OCI-LY1 (cell line): ENCODE results near the gene MON2.

Experiments used
- H2AFZ ChIP-seq: fragments of 200-600 bp; sonication (generic), shearing (Covaris generic); 2 replicates; pipeline ENCODE4 v1.6.0; 2014; ENCODE audit warnings: antibody characterized with exemption, mild to moderate bottlenecking, low read length
- H3F3A ChIP-seq: fragments of 200-600 bp; sonication (generic), shearing (Covaris generic); 2 replicates; pipeline ENCODE4 v1.6.0; 2014; ENCODE audit warnings: mild to moderate bottlenecking, antibody characterized with exemption, low read length, moderate library complexity; ENCODE audit not compliant: insufficient read depth
- H3K27ac ChIP-seq: fragments of 200-600 bp; sonication (generic); 2 replicates; pipeline ENCODE4 v1.5.1; 2014; ENCODE audit warnings: low read length, mixed run types, mild to moderate bottlenecking, low read depth; ENCODE audit not compliant: poor library complexity, severe bottlenecking
- H3K27me3 ChIP-seq: fragments of 200-600 bp; sonication (generic); 2 replicates; pipeline ENCODE4 v1.6.0; 2014; ENCODE audit warnings: antibody characterized with exemption, mild to moderate bottlenecking, low read length, moderate library complexity; ENCODE audit not compliant: insufficient read depth
- H3K36me3 ChIP-seq: fragments of 200-600 bp; sonication (generic); 2 replicates; pipeline ENCODE4 v1.6.1; 2014; ENCODE audit warnings: mild to moderate bottlenecking, antibody characterized with exemption, low read length, moderate library complexity, mixed read lengths; ENCODE audit not compliant: insufficient read depth
- H3K4me1 ChIP-seq: fragments of 200-600 bp; sonication (generic); 2 replicates; pipeline ENCODE4 v1.5.1; 2014; ENCODE audit warnings: mild to moderate bottlenecking, low read length, moderate library complexity; ENCODE audit not compliant: insufficient read depth, severe bottlenecking
- H3K4me2 ChIP-seq: fragments of 200-600 bp; sonication (generic), shearing (Covaris generic); 2 replicates; pipeline ENCODE4 v1.6.1; 2014; ENCODE audit warnings: low read length
- H3K4me3 ChIP-seq: fragments of 200-600 bp; sonication (generic); 2 replicates; pipeline ENCODE4 v1.5.1; 2014; ENCODE audit warnings: low read length, low read depth, mild to moderate bottlenecking, mixed read lengths; ENCODE audit not compliant: poor library complexity, severe bottlenecking
- H3K79me2 ChIP-seq: fragments of 200-600 bp; shearing (Covaris generic); 2 replicates; pipeline ENCODE4 v1.6.1; 2016; ENCODE audit warnings: mixed run types, low read length, mixed read lengths; ENCODE audit not compliant: insufficient read depth
- H3K9ac ChIP-seq: fragments of 200-600 bp; sonication (generic), shearing (Covaris generic); 2 replicates; pipeline ENCODE4 v1.6.1; 2014; ENCODE audit warnings: mild to moderate bottlenecking, low read length, mixed read lengths
- H3K9me2 ChIP-seq: fragments of 200-600 bp; sonication (generic), shearing (Covaris generic); 2 replicates; pipeline ENCODE4 v1.6.1; 2014; ENCODE audit warnings: low read depth, mild to moderate bottlenecking, low read length, mixed read lengths
- H3K9me3 ChIP-seq: fragments of 200-600 bp; shearing (Covaris generic); 2 replicates; pipeline ENCODE4 v1.6.1; 2014; ENCODE audit warnings: low read length, mixed read lengths
- H4K20me1 ChIP-seq: fragments of 200-600 bp; sonication (generic), shearing (Covaris generic); 2 replicates; pipeline ENCODE4 v1.6.0; 2016; ENCODE audit warnings: mild to moderate bottlenecking, low read length; ENCODE audit not compliant: insufficient read depth
- CTCF ChIP-seq: fragments of 200-600 bp; sonication (generic), shearing (Covaris generic); IDR thresholded peaks from 2 replicates; pipeline ENCODE4 v1.5.1; 2017; ENCODE audit warnings: mild to moderate bottlenecking, antibody characterized with exemption, low read length, moderate library complexity, mixed read lengths
- EZH2 ChIP-seq: fragments of 200-600 bp; sonication (generic), shearing (Covaris generic); IDR thresholded peaks from 2 replicates; pipeline ENCODE4 v1.8.0; 2017; ENCODE audit warnings: borderline replicate concordance, mixed run types, mild to moderate bottlenecking, antibody characterized with exemption, low read length, moderate library complexity, mixed read lengths

The MON2 gene

DNA sequence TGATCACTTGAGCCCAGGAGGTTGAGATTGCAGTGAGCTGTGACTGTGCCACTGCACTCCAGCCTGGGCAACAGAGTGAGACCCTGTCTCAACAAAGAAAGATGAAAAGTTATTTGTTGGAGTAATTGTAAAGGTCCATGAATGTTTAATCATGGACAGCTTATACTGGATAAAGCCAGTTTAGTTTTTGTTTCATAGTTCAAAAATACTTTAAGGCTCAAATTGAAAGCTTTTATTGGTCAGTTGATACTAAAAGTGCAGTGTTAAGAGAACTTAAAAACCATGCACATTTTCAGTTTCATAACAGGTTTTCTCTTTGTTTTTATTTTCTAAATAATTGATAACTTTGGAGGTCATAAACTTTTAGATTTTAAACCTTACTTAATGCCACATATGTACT is 108.4 kb downstream of the MON2 start:
- H3F3A ChIP-seq = no peaks in the 10 kb centered on the region
- no peaks in the 10 kb centered on the region for H3K4me1 ChIP-seq
- TF ChIP-seq CTCF = no peak
- TF ChIP-seq EZH2 = no peak
- no peaks in the 10 kb centered on the region for H3K9me2 ChIP-seq
- no peak overlapping the region for H2AFZ ChIP-seq
- no peak overlapping the region for H3K9ac ChIP-seq
- no peak overlapping the region for H3K27ac ChIP-seq
- no peaks in the 10 kb centered on the region for H3K27me3 ChIP-seq
- no peak overlapping the region for H3K4me2 ChIP-seq
- peaks cover 22% of the 10 kb centered on the region for H3K36me3 ChIP-seq
- H3K4me3 ChIP-seq = no peak overlapping the region
- H3K79me2 ChIP-seq = no peaks in the 10 kb centered on the region
- no peaks in the 10 kb centered on the region for H4K20me1 ChIP-seq
- no peaks in the 10 kb centered on the region for H3K9me3 ChIP-seq

GRCh38 chr12:62576503-62576902 is 109.9 kb downstream of the MON2 start:
- no peaks in the 10 kb centered on the region for H4K20me1 ChIP-seq
- TF ChIP-seq EZH2 = no peak
- TF ChIP-seq CTCF = no peak

DNA sequence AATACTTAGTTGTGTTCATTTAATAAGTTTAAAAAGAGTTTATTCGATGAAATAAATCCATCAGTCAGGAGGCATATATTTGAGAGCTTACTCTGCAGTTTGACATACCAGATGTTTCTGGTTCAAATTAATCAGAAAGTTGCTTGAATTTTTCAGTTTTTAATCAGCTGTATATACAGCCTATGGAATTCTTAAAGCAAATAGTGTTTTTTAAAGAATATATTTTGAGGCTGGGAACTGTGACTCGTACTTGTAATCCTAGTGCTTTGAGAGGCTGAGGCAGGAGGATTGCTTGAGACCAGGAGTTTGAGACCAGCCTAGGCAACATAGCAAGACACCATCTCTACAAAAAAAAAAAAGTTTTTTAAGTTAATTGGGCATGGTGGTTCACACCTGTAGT is 112.1 kb downstream of the MON2 start:
- Histone ChIP-seq H3K27ac (no peak overlapping the region), H3K36me3 (peaks cover 8% of the 10 kb centered on the region; the same call in 1 of the 2 replicates), H3K9me3 (no peaks in the 10 kb centered on the region), H3K79me2 (no peaks in the 10 kb centered on the region), H3K27me3 (no peaks in the 10 kb centered on the region), H3F3A (no peaks in the 10 kb centered on the region), H2AFZ (no peak overlapping the region), H3K9ac (no peak overlapping the region), H3K9me2 (no peaks in the 10 kb centered on the region), H3K4me1 (no peaks in the 10 kb centered on the region), H3K4me3 (no peak overlapping the region), H4K20me1 (no peaks in the 10 kb centered on the region), H3K4me2 (no peak overlapping the region)
- TF ChIP-seq EZH2 (no peak), CTCF (no peak)

More at GRCh38 chr12:62576503-62576902, 109.9 kb downstream of the MON2 start:
- H3K79me2 ChIP-seq = no peaks in the 10 kb centered on the region
- H3K4me1 ChIP-seq = no peaks in the 10 kb centered on the region
- peaks cover 22% of the 10 kb centered on the region for H3K36me3 ChIP-seq
- no peak overlapping the region for H3K4me3 ChIP-seq
- H3K4me2 ChIP-seq = no peak overlapping the region
- no peaks in the 10 kb centered on the region for H3K9me3 ChIP-seq
- H3K9me2 ChIP-seq = no peaks in the 10 kb centered on the region
- no peak overlapping the region for H3K27ac ChIP-seq
- no peaks in the 10 kb centered on the region for H3K27me3 ChIP-seq
- H2AFZ ChIP-seq = no peak overlapping the region
- H3F3A ChIP-seq = no peaks in the 10 kb centered on the region
- H3K9ac ChIP-seq = no peak overlapping the region
